ENCODE measurements around the gene SLC10A3. TPM values are rescaled to one million over a fixed set of nuclear protein-coding genes. Genes with fewer than 3 reads are reported as not detected.
"Not testable (repeated sequence)": the region's sequence is repeated elsewhere in the genome, so short reads cannot be mapped to it uniquely, and the experiment has no call there.

The SLC10A3 gene
- total RNA-seq, 1 donor from 2014 or later = 7.4 TPM

- no peak for FAIRE-seq
- no peak for TF ChIP-seq CTCF (IDR thresholded peaks at IDR 0.05; ENCODE audit: insufficient read depth, low read length, severe bottlenecking)
- no peak for DNase-seq (ENCODE audit: low read depth)
- peaks cover 3% of the 10 kb centered on the region for H3K36me3 ChIP-seq (ENCODE audit: control insufficient read depth, insufficient read depth, low read length)
- no peak overlapping the region for H3K4me3 ChIP-seq (ENCODE audit: low read depth, low read length)
- no peaks in the 10 kb centered on the region for H3K27me3 ChIP-seq (ENCODE audit: control insufficient read depth, insufficient read depth, low read length)
Observed at GRCh38 chrX:154507673-154508383, 17.4 kb upstream of the SLC10A3 start.

GRCh38 chrX:154506483-154507332, 16.3 kb upstream of the SLC10A3 start:
- no peaks in the 10 kb centered on the region for H3K27me3 ChIP-seq (ENCODE audit: control insufficient read depth, insufficient read depth, low read length)
- DNase-seq (ENCODE audit: low read depth) = no peak
- H3K36me3 ChIP-seq (ENCODE audit: control insufficient read depth, insufficient read depth, low read length) = peaks cover 3% of the 10 kb centered on the region
- TF ChIP-seq CTCF (IDR thresholded peaks at IDR 0.05; ENCODE audit: insufficient read depth, low read length, severe bottlenecking) = no peak
- H3K4me3 ChIP-seq (ENCODE audit: low read depth, low read length) = no peak overlapping the region
- FAIRE-seq = no peak

GRCh38 chrX:154505734-154506133, 15.3 kb upstream of the SLC10A3 start:
- no peaks in the 10 kb centered on the region for H3K27me3 ChIP-seq (ENCODE audit: control insufficient read depth, insufficient read depth, low read length)
- peaks cover 3% of the 10 kb centered on the region for H3K36me3 ChIP-seq (ENCODE audit: control insufficient read depth, insufficient read depth, low read length)
- FAIRE-seq (no peak), DNase-seq (ENCODE audit: low read depth) (peak; percentile 67)
- TF ChIP-seq CTCF (IDR thresholded peaks at IDR 0.05; ENCODE audit: insufficient read depth, low read length, severe bottlenecking) = no peak
- no peak overlapping the region for H3K4me3 ChIP-seq (ENCODE audit: low read depth, low read length)

GRCh38 chrX:154502989-154503388, 12.6 kb upstream of the SLC10A3 start:
- TF ChIP-seq CTCF (IDR thresholded peaks at IDR 0.05; ENCODE audit: insufficient read depth, low read length, severe bottlenecking) = no peak
- FAIRE-seq (no peak), DNase-seq (ENCODE audit: low read depth) (no peak)

DNA sequence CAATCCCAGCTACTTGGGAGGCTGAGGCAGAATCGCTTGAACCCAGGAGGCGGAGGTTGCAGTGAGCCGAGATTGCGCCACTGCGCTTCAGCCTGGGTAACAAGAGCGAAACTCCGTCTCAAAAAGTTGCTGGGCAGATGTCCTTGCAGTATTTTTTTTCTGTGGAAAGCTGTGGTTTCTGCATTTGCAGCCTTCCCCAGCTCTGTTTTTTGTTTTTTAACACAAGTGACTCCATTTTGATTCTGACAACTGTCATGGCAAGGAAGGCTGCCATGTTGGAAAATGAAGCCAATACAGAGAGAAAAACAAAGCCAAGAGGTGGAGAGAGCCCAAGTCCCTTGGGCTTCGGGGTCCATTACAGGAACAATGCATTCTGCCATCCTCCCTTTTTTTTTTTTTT, 11.7 kb upstream of the SLC10A3 start:
- H3K4me3 ChIP-seq (ENCODE audit: low read depth, low read length) = no peak overlapping the region
- no peaks in the 10 kb centered on the region for H3K36me3 ChIP-seq (ENCODE audit: control insufficient read depth, insufficient read depth, low read length)
- TF ChIP-seq CTCF (IDR thresholded peaks at IDR 0.05; ENCODE audit: insufficient read depth, low read length, severe bottlenecking) = no peak
- FAIRE-seq (no peak), DNase-seq (ENCODE audit: low read depth) (no peak)
- no peaks in the 10 kb centered on the region for H3K27me3 ChIP-seq (ENCODE audit: control insufficient read depth, insufficient read depth, low read length)

More at GRCh38 chrX:154502989-154503388, 12.6 kb upstream of the SLC10A3 start:
- Histone ChIP-seq H3K36me3 (ENCODE audit: control insufficient read depth, insufficient read depth, low read length) (no peaks in the 10 kb centered on the region), H3K27me3 (ENCODE audit: control insufficient read depth, insufficient read depth, low read length) (no peaks in the 10 kb centered on the region), H3K4me3 (ENCODE audit: low read depth, low read length) (no peak overlapping the region)

- not testable (repeated sequence) for FAIRE-seq; H3K4me3 ChIP-seq (ENCODE audit: low read depth, low read length)
Observed at GRCh38 chrX:154501423-154501822, 11.0 kb upstream of the SLC10A3 start.

GRCh38 chrX:154496591-154497137, 6.2 kb upstream of the SLC10A3 start:
- H3K4me3 ChIP-seq (ENCODE audit: low read depth, low read length); H3K27me3 ChIP-seq (ENCODE audit: control insufficient read depth, insufficient read depth, low read length); H3K36me3 ChIP-seq (ENCODE audit: control insufficient read depth, insufficient read depth, low read length); DNase-seq (ENCODE audit: low read depth); FAIRE-seq: not testable (repeated sequence)

More at GRCh38 chrX:154501423-154501822, 11.0 kb upstream of the SLC10A3 start:
- not testable (repeated sequence) for H3K36me3 ChIP-seq (ENCODE audit: control insufficient read depth, insufficient read depth, low read length); DNase-seq (ENCODE audit: low read depth); H3K27me3 ChIP-seq (ENCODE audit: control insufficient read depth, insufficient read depth, low read length)
